OCI-LY7 (cell line): ENCODE results near the gene QPRT.

ENCODE experiments used
- CTCF ChIP-seq: fragments of 200-600 bp; sonication (generic); conservative IDR thresholded peaks from 2 replicates; pipeline ENCODE4 v1.5.1; 2014; ENCODE audit warnings: mild to moderate bottlenecking, antibody characterized with exemption, low read length, moderate library complexity, mixed read lengths
- EZH2phosphoT487 ChIP-seq: fragments of 200-600 bp; sonication (generic); IDR thresholded peaks from 2 replicates; pipeline ENCODE4 v1.6.1; 2018; ENCODE audit warnings: low read depth, borderline replicate concordance, mild to moderate bottlenecking, mixed run types, antibody characterized with exemption, low read length, moderate library complexity, mixed read lengths

- TF ChIP-seq CTCF (no peak), EZH2phosphoT487 (no peak)
Observed at GRCh38 chr16:29653471-29653870, 25.5 kb upstream of the QPRT start.
